ENCODE measurements around the gene PDPR. TPM values are rescaled to one million over a fixed set of nuclear protein-coding genes. Genes with fewer than 3 reads are reported as not detected.
"Not testable (repeated sequence)": the region's sequence is repeated elsewhere in the genome, so short reads cannot be mapped to it uniquely, and the experiment has no call there.

The PDPR gene
- total and polyA plus RNA-seq, 2 experiments from 2014 or later: 8.3 to 38.2 TPM

GRCh38 chr16:70152578-70153302, 38.6 kb downstream of the PDPR start:
- H3K27me3 Mint-ChIP-seq (ENCODE audit: insufficient read depth, low read depth, poor library complexity): peaks cover 4% of the 10 kb centered on the region
- Histone ChIP-seq H3K4me3 (no peak overlapping the region), H3F3A (replicated peaks; ENCODE audit: low read depth) (peaks cover 22% of the 10 kb centered on the region), H3K79me2 (replicated peaks; ENCODE audit: insufficient read depth) (no peaks in the 10 kb centered on the region), H2AFZ (no peak overlapping the region), H3K4me2 (no peak overlapping the region), H3K36me3 (ENCODE audit: insufficient read depth) (peaks cover 58% of the 10 kb centered on the region), H3K9me2 (ENCODE audit: insufficient read depth) (no peaks in the 10 kb centered on the region), H3K27ac (ENCODE audit: low read depth) (no peak overlapping the region), H4K20me1 (replicated peaks; ENCODE audit: insufficient read depth) (peaks cover 47% of the 10 kb centered on the region; the same call in 1 of the 2 replicates), H3K4me1 (ENCODE audit: insufficient read depth) (no peaks in the 10 kb centered on the region), H3K27me3 (ENCODE audit: insufficient read depth) (no peaks in the 10 kb centered on the region)
- H3K4me1 Mint-ChIP-seq: no peaks in the 10 kb centered on the region
- H3K36me3 Mint-ChIP-seq (ENCODE audit: low read depth): peaks cover 67% of the 10 kb centered on the region
- ATAC-seq (no peak), DNase-seq (ENCODE audit: low spot score) (no peak)
- TF ChIP-seq ZNF462 (CRISPR knock-in tag; IDR thresholded peaks at IDR 0.05) (no peak), ZNF114 (CRISPR knock-in tag; IDR thresholded peaks at IDR 0.05) (no peak)
- no peak overlapping the region for H3K27ac Mint-ChIP-seq
- H3K4me3 Mint-ChIP-seq: no peak overlapping the region
- no peaks in the 10 kb centered on the region for H3K9me3 Mint-ChIP-seq

DNA sequence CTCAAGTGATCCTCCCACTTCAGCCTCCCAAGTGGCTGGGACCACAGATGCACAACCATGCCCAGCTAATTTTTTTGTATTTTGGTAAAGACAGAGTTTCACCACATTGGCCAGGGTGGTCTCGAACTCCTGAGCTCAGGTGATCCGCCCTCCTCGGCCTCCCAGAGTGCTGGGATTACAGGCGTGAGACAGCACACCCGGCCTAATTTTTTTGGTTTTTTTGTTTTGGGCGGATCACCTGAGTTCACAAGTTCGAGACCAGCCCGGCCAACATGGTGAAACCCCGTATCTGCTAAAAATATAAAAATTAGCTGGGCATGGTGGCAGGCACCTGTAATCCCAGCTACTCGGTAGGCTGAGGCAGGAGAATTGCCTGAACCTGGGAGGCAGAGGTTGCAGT, 40.6 kb downstream of the PDPR start:
- not testable (repeated sequence) for H3K4me1 ChIP-seq (ENCODE audit: insufficient read depth); H3K9me2 ChIP-seq (ENCODE audit: insufficient read depth); H3K9me3 Mint-ChIP-seq; H3K4me3 ChIP-seq; H3K27me3 ChIP-seq (ENCODE audit: insufficient read depth); H2AFZ ChIP-seq; H3K4me3 Mint-ChIP-seq; ATAC-seq; H3K79me2 ChIP-seq (replicated peaks; ENCODE audit: insufficient read depth); H3K4me2 ChIP-seq; H3K4me1 Mint-ChIP-seq; H3K27ac Mint-ChIP-seq; H3K27me3 Mint-ChIP-seq (ENCODE audit: insufficient read depth, low read depth, poor library complexity); DNase-seq (ENCODE audit: low spot score)
- Histone ChIP-seq H3K27ac (ENCODE audit: low read depth) (peak overlapping the region; percentile 64; the same call in 1 of the 2 replicates), H4K20me1 (replicated peaks; ENCODE audit: insufficient read depth) (peaks cover 53% of the 10 kb centered on the region), H3K36me3 (ENCODE audit: insufficient read depth) (peaks cover 67% of the 10 kb centered on the region), H3F3A (replicated peaks; ENCODE audit: low read depth) (peaks cover 25% of the 10 kb centered on the region)
- peaks cover 49% of the 10 kb centered on the region for H3K36me3 Mint-ChIP-seq (ENCODE audit: low read depth)
